SK-N-SH (cell line): Measurements from ENCODE around the gene APOL2.

Source experiments
- EZH2phosphoT487 ChIP-seq: fragments of 200-600 bp; sonication (generic); IDR thresholded peaks from 2 replicates; pipeline ENCODE4 v1.6.1; 2017; ENCODE audit warnings: low read depth, mixed run types, mild to moderate bottlenecking, antibody characterized with exemption, moderate library complexity, borderline replicate concordance
- FOSL2 ChIP-seq: IDR thresholded peaks from 2 replicates; pipeline ENCODE4 v1.4.0; 2012; ENCODE audit warnings: low read depth, mild to moderate bottlenecking, moderate library complexity, borderline replicate concordance
- FOXJ3 ChIP-seq: sonication (generic); formaldehyde crosslinking; IDR thresholded peaks from 2 replicates; pipeline ENCODE4 v1.5.1; 2020; ENCODE audit warnings: mild to moderate bottlenecking, missing genetic modification reagents
- NFIC ChIP-seq: IDR thresholded peaks from 2 replicates; pipeline ENCODE4 v1.4.0; 2012; ENCODE audit warnings: borderline replicate concordance
- POLR2AphosphoS5 ChIP-seq: IDR thresholded peaks from 2 replicates; pipeline ENCODE4 v1.6.1; 2012; ENCODE audit warnings: low read depth, low read length
- RCOR1 ChIP-seq: fragments of 150-350 bp; IDR thresholded peaks from 2 replicates; pipeline ENCODE4 v1.6.1; 2017; ENCODE audit warnings: antibody characterized with exemption, low read length
- SIN3A ChIP-seq: IDR thresholded peaks from 2 replicates; pipeline ENCODE4 v1.6.1; 2012; ENCODE audit warnings: low read depth, mild to moderate bottlenecking, low read length, moderate library complexity, borderline replicate concordance
- SMC3 ChIP-seq: IDR thresholded peaks from 2 replicates; pipeline ENCODE4 v1.6.1; 2012; ENCODE audit warnings: low read depth, low read length, improper control_type of control experiment
- YY1 ChIP-seq: IDR thresholded peaks from 2 replicates; pipeline ENCODE4 v1.4.0; 2012; ENCODE audit warnings: low read depth, mild to moderate bottlenecking
- TF ChIP-seq, protein P1 (sequence below): fragments of 200-600 bp; sonication (generic); IDR thresholded peaks from 2 replicates; pipeline ENCODE4 v1.6.1; 2017; ENCODE audit warnings: antibody characterized with exemption, mild to moderate bottlenecking, moderate library complexity
- TF ChIP-seq, protein P2 (sequence below): fragments of 150-350 bp; IDR thresholded peaks from 2 replicates; pipeline ENCODE4 v1.6.1; 2017; ENCODE audit warnings: antibody characterized with exemption, low read length, low read depth, borderline replicate concordance
- TF ChIP-seq, protein P3 (sequence below): IDR thresholded peaks from 2 replicates; pipeline ENCODE4 v1.4.0; 2012; ENCODE audit warnings: low read depth

DNA sequence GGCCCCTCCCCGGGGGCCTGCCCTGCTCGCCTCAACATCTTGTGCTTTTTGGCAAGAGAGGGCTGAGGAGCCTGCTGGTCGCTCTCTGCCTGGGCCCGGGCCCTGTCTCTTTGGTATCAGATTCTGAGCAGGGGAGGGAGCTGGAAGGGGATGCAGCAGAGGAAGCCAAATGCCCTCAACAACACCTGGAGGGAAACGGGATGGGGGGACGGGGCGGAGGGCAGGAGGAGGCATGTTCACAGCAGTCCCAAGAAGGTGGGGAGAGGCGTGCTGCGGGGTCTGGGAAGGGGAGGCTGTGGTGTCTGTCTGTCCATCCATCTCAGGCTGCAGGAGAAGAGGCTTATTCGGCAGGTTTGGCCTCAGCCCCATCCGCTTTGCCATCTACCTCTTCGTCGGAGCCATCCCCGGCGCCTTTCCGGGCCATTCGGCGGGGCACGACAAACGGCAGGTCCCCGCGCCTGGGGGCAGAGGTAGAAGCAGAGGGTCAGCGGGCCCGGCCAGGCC lies 43.1 kb upstream of the APOL2 start:
- TF ChIP-seq, protein P1, sequence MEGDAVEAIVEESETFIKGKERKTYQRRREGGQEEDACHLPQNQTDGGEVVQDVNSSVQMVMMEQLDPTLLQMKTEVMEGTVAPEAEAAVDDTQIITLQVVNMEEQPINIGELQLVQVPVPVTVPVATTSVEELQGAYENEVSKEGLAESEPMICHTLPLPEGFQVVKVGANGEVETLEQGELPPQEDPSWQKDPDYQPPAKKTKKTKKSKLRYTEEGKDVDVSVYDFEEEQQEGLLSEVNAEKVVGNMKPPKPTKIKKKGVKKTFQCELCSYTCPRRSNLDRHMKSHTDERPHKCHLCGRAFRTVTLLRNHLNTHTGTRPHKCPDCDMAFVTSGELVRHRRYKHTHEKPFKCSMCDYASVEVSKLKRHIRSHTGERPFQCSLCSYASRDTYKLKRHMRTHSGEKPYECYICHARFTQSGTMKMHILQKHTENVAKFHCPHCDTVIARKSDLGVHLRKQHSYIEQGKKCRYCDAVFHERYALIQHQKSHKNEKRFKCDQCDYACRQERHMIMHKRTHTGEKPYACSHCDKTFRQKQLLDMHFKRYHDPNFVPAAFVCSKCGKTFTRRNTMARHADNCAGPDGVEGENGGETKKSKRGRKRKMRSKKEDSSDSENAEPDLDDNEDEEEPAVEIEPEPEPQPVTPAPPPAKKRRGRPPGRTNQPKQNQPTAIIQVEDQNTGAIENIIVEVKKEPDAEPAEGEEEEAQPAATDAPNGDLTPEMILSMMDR: no peak
- no peak for TF ChIP-seq SMC3
- TF ChIP-seq, protein P2, sequence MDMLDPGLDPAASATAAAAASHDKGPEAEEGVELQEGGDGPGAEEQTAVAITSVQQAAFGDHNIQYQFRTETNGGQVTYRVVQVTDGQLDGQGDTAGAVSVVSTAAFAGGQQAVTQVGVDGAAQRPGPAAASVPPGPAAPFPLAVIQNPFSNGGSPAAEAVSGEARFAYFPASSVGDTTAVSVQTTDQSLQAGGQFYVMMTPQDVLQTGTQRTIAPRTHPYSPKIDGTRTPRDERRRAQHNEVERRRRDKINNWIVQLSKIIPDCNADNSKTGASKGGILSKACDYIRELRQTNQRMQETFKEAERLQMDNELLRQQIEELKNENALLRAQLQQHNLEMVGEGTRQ: no peak
- no peak for TF ChIP-seq RCOR1
- no peak for TF ChIP-seq SIN3A
- TF ChIP-seq NFIC: no peak
- no peak for TF ChIP-seq EZH2phosphoT487
- TF ChIP-seq, protein P3, sequence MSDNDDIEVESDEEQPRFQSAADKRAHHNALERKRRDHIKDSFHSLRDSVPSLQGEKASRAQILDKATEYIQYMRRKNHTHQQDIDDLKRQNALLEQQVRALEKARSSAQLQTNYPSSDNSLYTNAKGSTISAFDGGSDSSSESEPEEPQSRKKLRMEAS: no peak
- no peak for TF ChIP-seq YY1
- no peak for TF ChIP-seq FOXJ3 (CRISPR knock-in tag)
- no peak for TF ChIP-seq POLR2AphosphoS5
- TF ChIP-seq FOSL2: no peak
